Lower leg skin (tissue), 3 donors: ENCODE measurements around the gene NCAM1.

Experiments
- CTCF ChIP-seq, 3 donors: fragments of 450-650 bp; IDR thresholded peaks; one replicate each; pipeline ENCODE4 v1.5.1; 2016; ENCODE audit warnings: antibody characterized with exemption in 3 of 3, mild to moderate bottlenecking in 3 of 3, moderate library complexity in 2 of 3
- POLR2A ChIP-seq, 2 donors: fragments of 450-650 bp; IDR thresholded peaks; one replicate each; pipeline ENCODE4 v1.6.1; 2016 to 2017; ENCODE audit warnings: antibody characterized with exemption in 2 of 2, mild to moderate bottlenecking in 1 of 2, moderate library complexity in 1 of 2

- TF ChIP-seq CTCF (IDR thresholded peaks at IDR 0.05) (no peak), POLR2A (IDR thresholded peaks at IDR 0.05) (no peak)
Observed at GRCh38 chr11:112946866-112947265, 14.4 kb upstream of the NCAM1 start.
